K562 (cell line): Measurements from ENCODE around the gene OARD1.

Experiments used
- HBP1 ChIP-seq: fragments of 450-650 bp; formaldehyde crosslinking; IDR thresholded peaks from 2 replicates; pipeline ENCODE4 v1.4.0; 2022; ENCODE audit warnings: missing genetic modification characterization
- MYC ChIP-seq, 2 experiments: fragments of 250-450 bp in 1 of 2; sonication (Bioruptor Pico) in 1 of 2; IDR thresholded peaks; 2 replicates each; pipeline versions ENCODE4 v1.5.1 to v1.6.1; 2012 to 2021; ENCODE audit warnings: low read depth in 2 of 2, borderline replicate concordance in 1 of 2, improper control_type of control experiment in 1 of 2, low read length in 1 of 2, mild to moderate bottlenecking in 1 of 2, moderate library complexity in 1 of 2
- TFAM ChIP-seq: fragments of 250-450 bp; sonication (Bioruptor Pico); conservative IDR thresholded peaks from 2 replicates; pipeline ENCODE4 v1.5.0; 2021; ENCODE audit warnings: mild to moderate bottlenecking, moderate library complexity

GRCh38 chr6:41023114-41023513, 49.0 kb downstream of the OARD1 start:
- TF ChIP-seq HBP1 (CRISPR knock-in tag) (no peak), MYC (IDR thresholded peaks at IDR 0.05; ENCODE audit: low read depth, low read length) (no peak), MYC (CRISPR knock-in tag; IDR thresholded peaks at IDR 0.05; ENCODE audit: borderline replicate concordance, low read depth) (no peak), TFAM (CRISPR knock-in tag) (no peak)
